GM19193 (cell line): Measurements from ENCODE around the gene GGA1.

Experiments
- POLR2A ChIP-seq: IDR thresholded peaks from 4 replicates; pipeline ENCODE4 v1.6.1; 2011; ENCODE audit not compliant: insufficient read depth, insufficient read length; ENCODE audit errors: extremely low read depth

The GGA1 gene

DNA sequence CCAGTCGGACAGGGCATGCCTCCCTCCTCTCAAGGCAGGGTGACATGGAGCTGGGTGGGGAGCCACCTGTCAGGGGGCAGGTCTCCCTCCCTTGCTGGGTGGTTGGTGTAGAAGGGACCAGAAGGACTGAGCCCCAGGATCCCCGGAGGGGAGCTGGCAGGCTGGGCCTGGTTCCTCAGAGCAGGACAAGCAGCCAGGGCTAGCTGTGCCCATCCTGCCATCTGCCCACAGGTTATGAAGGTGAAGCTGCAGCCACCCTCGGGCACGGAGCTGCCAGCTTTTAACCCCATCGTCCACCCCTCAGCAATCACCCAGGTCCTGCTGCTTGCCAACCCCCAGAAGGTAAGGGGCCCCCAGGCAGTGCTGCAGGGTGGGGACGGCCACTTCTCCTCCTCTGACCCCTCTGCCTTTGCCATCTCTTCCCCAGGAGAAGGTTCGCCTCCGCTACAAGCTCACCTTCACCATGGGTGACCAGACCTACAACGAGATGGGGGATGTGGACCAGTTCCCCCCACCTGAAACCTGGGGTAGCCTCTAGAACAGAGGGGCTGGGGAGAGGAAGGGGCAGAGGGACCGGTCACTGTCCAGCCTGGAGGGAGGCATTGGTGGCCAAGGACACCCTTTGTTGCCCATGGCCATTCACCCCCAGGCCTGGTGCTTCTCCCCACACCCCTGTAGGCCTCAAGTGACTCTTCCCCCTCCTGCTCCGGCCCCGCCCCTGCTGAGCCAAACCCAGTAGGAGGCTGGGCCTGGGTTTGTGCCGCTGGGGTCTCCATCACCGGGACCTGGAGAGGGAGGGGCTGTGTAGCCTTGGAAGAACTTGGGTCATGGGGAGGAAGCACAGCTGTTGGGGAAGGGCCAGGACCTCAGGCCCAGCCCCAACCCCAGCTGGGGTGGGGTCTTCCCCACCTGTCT lies 23.8 kb downstream of the GGA1 start:
- TF ChIP-seq POLR2A: no peak

DNA sequence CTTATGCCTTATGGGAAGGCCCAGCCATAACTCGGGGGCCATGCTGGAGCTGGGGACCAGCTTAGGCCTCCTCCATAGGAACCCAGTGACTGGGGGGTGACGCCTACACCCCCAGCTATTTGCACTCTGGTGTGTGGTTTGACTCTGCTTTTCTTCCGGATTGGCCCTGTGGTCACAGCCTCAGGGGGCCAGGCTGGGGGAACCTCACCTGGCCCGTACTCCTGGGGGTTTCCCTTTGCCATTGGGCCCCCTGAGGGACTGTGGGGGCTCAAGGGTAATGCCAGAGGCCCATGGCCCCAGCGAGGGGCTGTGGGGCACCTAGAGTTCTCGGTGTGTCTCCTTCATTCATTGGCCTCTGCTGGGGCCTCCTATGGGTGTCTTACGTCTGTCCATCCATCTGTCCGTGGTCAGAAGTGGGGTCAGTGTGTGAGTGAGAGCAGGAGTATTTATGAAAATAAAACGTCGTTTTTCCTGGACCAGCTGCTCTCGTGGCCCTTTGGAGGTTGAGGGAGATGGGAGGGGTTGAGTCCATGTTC lies 24.5 kb downstream of the GGA1 start:
- TF ChIP-seq POLR2A: no peak

DNA sequence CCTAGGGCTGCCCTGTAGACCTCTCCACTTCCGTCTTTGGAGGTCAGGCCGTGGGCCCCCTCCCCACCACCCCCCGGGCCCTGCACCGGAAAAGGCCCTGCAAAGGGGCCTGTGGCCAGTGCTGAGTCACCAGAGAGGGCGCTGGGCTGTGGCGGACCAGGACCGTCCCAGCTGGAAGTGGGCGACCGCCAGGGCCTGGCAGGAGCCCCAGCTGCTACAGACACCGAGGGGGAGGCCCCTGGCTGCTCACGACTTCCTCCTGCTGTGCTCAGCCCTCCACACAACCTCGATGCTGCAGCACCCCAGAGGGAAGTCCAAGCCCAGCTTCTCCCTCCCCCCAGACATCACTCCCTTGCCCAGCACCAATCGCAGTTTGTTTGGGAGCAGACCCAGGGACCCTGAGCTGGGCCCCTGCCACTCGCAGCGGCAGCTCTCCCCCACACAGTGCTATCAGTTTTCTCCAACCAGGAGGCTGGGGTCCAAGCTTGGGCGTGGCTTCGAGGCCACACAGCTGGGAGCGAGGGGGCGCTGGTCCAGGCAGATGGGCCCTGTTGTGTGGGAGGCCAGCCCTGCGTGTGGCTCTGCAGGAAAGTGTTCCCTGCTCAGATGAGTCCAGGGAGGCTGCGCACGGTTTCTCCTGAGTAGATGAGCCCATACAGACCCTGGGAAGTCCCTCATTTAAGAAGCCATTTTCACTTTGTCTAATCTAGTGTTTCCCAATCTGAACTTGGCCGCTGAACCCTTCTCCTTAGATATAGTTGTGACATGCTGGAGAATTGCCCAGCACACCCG lies 25.2 kb downstream of the GGA1 start:
- TF ChIP-seq POLR2A: peak; percentile 63

DNA sequence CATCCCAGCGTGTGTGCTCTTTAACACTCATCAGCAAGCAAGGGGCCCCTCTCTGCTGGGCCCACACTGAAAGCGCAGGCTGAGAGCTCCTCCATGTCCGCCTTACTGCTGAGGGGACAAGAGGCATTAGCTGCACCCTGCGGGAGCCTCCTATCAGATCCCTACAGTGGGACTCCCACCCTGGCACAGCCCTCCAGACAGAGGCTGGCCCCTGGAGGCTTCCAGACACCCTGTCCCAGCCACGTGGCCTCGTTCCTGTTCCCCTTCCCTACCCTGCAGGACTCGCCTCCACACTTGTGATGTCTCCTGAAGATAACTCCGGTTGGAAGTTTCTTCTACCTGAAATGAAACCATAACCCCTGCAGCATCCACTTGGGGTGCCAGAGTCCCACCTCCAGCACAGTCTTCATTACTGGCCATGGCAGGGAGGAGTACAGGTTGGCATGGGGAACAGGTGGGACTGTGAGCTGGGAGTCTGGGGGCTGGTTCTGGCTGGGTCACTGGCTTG lies 25.8 kb downstream of the GGA1 start:
- TF ChIP-seq POLR2A: no peak

DNA sequence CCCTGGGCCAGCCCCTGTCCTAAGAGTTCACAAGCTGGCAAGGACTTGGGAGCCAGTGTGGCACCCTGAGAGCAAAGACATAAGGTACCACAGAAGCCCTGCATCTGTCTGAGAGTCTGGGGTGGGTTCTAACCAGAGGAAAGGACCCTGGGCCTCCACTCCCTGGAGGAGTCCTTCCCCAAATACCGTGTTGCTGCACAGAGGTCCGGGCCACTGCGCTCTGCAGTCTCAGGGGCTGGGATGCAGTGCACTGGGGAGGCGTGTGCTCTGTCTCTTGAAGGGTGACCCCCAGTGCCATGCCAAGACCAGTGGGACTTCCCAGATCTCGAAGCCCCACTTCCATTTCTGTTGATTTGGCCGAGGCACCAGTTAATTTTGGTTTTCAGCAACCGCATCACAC lies 26.5 kb downstream of the GGA1 start:
- no peak for TF ChIP-seq POLR2A

DNA sequence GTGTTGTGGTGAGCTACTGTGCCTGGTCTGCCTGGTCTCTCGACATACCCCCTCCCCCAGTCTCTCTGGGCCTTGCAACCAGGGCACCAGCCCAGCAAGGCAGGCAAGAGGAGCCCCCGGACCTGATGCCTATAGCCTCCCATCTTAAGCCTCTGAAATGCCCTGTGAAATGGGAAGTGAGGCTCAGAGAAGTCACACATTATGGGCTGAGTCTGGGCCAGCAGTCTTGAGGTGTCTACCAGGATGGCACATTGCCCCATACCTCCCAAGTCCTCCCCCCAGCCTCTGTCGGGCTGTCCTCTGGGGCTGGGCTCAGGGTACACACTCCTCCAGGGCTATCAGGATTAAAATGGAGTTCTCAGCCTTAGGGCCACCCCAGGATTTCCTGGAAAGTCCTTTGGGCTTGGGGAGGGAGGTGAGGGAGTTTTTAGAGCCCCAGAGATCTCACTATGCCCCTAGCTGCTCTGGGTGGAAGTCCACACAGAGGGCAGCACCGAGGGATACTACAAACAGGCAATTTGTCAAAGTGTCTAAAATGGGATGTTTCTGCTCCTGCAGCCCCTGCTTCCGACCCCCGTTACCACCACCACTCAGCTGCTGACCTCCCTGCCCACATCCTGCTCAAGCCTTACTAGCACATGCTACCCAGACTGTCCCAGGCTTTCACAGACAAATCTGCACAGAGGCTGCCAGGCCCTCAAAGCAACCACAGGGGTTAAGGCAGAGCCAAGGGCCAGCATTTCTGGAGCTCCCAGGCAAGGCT lies 27.7 kb downstream of the GGA1 start:
- no peak for TF ChIP-seq POLR2A

- no peak for TF ChIP-seq POLR2A
Observed at GRCh38 chr22:37636949-37637273, 28.3 kb downstream of the GGA1 start.

- peak; percentile 4 for TF ChIP-seq POLR2A
Observed at GRCh38 chr22:37638391-37639069, 29.9 kb downstream of the GGA1 start.

- TF ChIP-seq POLR2A: no peak
Observed at GRCh38 chr22:37639070-37639760, 30.6 kb downstream of the GGA1 start, which contains the start of gene SH3BP1. Gene SH3BP1 (plus strand): TSS chr22:37639669. CDS start chr22:37639788, 119 bp downstream.

- no peak for TF ChIP-seq POLR2A
Observed at GRCh38 chr22:37639771-37640590, 31.3 kb downstream of the GGA1 start.

GRCh38 chr22:37640591-37641560 lies 32.2 kb downstream of the GGA1 start:
- no peak for TF ChIP-seq POLR2A

GRCh38 chr22:37641561-37641949 lies 32.9 kb downstream of the GGA1 start:
- TF ChIP-seq POLR2A: no peak
